HG03280 (cell line): ENCODE measurements around the gene PCSK6.
"Not testable (repeated sequence)": the region's sequence is repeated elsewhere in the genome, so short reads cannot be mapped to it uniquely, and the experiment has no call there.

Experiments
- ATAC-seq: cut with Tn5 transposase; IDR thresholded peaks from one replicate; pipeline ENCODE4 v1.9.1; 2021; ENCODE audit warnings: mild to moderate bottlenecking, moderate library complexity; ENCODE audit not compliant: unreplicated experiment

The PCSK6 gene

GRCh38 chr15:101381671-101382212 lies 107.8 kb downstream of the PCSK6 start:
- ATAC-seq = no peak

GRCh38 chr15:101380146-101380545 lies 109.4 kb downstream of the PCSK6 start:
- ATAC-seq = no peak

DNA sequence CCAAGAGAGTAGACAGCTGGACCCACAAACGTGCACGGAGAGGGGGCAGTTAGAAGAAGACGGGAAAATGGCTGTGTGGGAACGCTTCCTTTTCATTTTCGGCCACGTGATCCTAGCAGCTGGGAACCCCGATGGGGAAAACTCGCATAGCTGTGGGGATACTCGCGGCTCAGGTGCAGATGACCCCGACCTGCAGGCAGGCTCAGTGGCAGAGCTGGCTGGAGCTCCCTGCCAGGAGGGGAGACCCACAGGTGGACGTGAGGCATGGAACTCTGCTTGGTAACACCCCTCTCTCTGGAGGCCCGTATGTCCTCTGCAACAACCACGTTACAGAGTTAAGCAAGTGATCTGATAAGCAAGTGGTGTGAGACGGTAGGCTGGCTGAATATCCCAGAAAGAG lies 109.9 kb downstream of the PCSK6 start:
- no peak for ATAC-seq

GRCh38 chr15:101378879-101379278 lies 110.6 kb downstream of the PCSK6 start:
- ATAC-seq = no peak

DNA sequence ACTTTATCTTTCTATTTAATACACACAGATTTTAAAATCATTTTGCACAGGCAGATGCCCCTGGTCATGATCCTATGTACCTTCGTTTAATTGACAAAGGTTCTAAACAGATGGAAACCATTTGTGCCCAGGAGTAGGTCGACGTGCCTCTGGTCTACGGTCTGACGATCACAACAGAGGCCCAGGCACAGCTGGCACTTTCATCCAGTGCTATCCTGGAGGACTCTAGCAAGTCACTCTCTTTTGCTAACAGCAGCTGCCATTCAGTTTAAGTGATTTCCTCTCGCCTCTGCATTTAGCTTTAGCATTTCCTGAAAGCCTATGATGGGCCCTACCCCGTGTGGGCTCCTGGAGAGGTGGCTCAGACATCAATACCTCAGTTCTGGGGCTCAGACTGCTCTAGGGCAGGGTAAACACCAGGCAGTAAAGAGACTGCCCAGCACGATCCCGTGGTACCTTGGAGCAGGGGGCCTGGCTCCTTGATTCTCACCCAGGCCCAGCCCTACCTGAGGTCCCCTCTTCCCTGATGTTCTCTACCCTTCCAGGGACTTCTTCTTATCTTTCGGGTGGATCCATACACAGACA lies 111.2 kb downstream of the PCSK6 start:
- ATAC-seq = no peak

DNA sequence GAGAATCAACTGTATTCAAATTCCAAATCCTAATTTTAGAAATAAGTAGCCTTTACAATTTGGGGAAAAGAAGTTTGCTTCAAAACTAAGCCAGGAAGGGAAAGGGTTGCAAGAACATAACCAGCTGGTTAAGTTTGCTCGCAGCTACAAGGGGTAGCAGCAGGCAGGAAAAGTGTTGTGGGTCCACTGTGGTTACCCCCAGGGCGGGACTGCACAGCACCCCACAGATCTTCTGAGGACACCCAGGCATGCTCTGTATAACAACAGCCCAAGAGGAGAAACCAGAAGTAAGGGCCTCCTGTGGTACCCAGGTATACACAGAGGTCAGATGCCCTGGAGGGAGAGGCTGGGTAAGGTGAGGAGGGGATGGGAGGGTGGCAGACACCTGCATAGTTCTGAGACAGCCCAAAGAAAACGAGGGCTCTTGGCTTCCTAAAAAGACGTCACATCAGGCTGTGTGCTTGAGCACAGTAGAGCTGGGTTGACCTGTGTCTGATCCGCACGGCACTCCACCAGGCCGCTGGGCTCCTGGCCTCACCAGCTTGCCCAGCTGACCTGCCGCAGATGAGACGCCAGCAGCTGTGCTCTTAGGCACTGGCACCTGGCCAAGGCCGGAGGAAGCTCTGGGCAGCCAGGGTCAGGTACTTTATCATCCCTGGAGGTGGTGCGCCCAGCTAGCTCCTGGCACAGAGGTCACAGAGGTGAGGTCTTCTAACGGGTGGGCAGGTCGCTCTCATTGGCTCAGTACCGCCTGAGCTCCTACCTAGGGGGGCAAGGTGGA lies 112.7 kb downstream of the PCSK6 start:
- no peak for ATAC-seq

- ATAC-seq = not testable (repeated sequence)
Observed at GRCh38 chr15:101375006-101375405, 114.5 kb downstream of the PCSK6 start.

DNA sequence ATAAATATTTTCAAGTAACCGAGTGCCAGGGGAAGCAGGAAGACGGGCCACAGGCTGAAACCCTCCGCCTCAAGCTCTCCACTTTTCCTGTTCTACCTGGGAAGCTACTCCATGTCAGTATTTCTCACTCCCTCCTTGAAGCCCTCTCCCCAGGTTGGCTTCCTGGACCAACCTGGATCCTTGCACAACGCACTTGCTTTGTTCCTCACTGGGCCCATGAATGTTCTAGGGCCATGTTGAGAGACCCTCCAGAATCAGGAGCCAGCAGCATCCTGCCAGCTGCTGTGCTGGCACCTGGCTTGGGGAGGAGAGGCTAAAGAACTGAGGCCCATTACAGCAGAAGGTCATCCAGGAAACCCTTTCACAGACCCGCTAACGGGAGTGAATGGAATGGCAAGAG lies 115.2 kb downstream of the PCSK6 start:
- ATAC-seq = no peak

DNA sequence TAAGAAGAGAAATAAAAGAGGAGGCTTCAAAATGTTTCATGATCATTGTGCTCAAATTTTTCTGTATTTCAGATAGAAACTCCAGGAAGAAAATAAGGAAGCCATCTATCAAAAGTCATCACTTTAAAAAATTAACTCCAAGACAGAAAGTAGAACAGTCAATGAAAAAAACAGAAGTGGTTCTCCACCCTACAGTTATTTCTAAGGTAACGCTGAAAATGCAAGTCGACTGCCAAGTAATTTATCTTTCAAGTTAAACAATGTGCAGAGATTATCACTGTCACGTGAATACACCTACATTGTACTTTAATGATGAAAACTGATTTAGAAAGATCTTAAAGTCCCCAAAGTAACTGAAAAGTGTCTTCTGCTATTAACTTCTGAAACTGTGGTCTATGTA lies 115.9 kb downstream of the PCSK6 start:
- ATAC-seq = no peak

- ATAC-seq = no peak
Observed at GRCh38 chr15:101372960-101373525, 116.5 kb downstream of the PCSK6 start.

GRCh38 chr15:101372149-101372577 lies 117.3 kb downstream of the PCSK6 start:
- ATAC-seq = no peak

DNA sequence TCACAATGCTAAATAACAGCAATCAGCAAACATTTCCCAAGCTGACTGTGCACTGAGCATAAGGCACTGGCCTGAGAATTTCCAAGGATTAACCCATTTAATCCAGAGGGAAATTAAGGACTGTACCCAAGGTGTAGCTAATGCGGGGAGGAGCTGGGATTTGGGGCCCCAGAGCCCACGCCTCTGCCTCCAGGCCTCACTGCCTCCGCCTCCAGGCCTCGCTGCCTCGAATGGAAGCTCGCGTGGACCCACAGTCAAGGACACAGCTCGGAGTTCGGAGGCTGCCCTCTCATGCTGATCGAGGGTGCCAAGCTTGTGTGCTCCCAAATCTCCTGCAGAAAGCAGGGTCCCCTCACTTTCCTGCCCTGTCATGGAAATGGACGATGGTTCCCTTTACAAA lies 118.0 kb downstream of the PCSK6 start:
- no peak for ATAC-seq

DNA sequence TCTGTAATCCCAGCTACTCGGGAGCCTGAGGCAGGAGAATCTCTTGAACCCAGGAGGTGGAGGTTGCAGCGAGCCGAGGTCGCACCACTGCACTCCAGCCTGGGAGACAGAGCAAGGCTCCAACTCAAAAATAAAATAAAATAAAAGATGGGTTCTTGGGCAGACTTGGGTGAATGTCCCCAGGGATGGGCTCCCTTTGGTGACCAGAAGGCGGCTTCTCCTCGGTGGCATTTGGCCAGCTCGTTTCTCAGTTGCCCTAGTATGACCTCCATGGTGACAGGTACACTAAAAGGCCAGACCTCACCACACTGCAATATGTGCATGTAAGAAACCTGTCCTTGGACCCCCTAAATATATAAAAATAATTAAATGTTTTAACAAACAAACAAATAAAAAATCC lies 118.4 kb downstream of the PCSK6 start:
- no peak for ATAC-seq

- ATAC-seq = no peak
Observed at GRCh38 chr15:101370330-101371024, 119.0 kb downstream of the PCSK6 start.

DNA sequence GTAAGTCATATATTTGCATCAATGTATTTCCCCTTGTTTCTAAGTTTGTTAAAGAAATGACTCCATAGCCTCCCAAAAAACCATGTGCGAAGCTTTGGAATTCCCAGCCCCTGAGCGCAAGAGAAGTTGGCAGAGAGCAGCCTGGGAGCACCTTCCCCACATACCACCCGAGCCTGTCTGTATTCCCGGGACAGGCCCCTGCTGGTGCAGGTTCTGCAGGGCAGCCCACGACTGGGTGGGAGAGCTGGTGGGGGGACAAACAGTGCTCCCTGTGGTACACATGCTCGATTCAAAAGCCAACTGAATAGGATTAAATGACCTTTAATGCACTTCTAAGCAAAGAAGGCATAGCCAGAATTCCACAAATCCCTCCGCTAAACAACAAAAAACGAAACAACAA lies 119.8 kb downstream of the PCSK6 start:
- no peak for ATAC-seq

- no peak for ATAC-seq
Observed at GRCh38 chr15:101368861-101369642, 120.5 kb downstream of the PCSK6 start.

DNA sequence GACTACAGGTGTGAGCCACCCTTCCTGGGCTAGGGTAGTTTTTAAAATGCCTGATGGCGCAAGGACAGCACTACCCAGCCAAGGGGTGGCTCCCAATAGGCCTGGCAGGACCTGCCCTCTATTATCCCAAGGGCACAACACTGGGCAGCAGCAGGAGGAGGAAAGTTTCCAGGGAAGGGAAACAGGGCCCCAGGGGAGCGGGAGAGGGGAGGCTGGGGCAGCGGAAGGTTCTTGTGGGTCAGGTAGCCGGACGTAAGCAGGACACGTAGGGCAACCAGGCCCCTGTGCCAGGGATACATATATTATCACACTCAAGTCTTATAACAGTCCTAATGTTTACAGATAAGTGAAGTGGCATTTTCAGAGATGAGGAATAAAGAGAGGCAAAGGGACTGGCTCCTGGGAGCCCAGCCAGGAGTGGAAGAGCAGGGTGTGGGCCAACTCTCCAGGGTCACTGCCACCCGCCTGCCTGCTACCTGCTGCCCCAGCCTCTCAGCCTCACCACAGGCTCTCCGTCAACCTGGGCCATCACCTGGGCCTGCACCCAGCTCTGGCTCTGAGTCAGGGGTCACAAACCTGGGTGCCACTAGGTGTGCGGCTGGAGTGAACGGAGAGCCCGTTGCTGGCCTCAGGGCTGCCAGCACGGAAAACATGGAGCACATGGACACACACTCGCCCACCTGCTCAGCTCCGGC lies 121.3 kb downstream of the PCSK6 start:
- no peak for ATAC-seq

- no peak for ATAC-seq
Observed at GRCh38 chr15:101366853-101367252, 122.7 kb downstream of the PCSK6 start.

GRCh38 chr15:101362986-101363566 lies 126.4 kb downstream of the PCSK6 start:
- ATAC-seq = no peak

- no peak for ATAC-seq
Observed at GRCh38 chr15:101362359-101362758, 127.1 kb downstream of the PCSK6 start.
